ENCODE results near the gene TMEM184A. TPM values are rescaled to one million over a fixed set of nuclear protein-coding genes. Genes with fewer than 3 reads are reported as not detected.

Gene TMEM184A
- total and polyA plus RNA-seq, 10 of the 15 experiments (the other 5 are each of a cell fraction or from before 2014, with no cell fraction given): 0.04 to 0.15 TPM; not detected in 8

GRCh38 chr7:1539882-1540775, 15.9 kb downstream of the TMEM184A start:
- H3K27ac ChIP-seq (ENCODE audit: control insufficient read depth, insufficient read depth): no peak overlapping the region
- H3K79me2 ChIP-seq (ENCODE audit: control insufficient read depth, insufficient read depth, low read length): peaks cover 6% of the 10 kb centered on the region
- intact Hi-C loops (cut with micrococcal nuclease; ENCODE audit: unreplicated experiment): no loop called here
- H3K4me3 ChIP-seq: no peak overlapping the region
- ChIA-PET POLR2A (no interaction called here), RAD21 (ENCODE audit: unreplicated experiment) (no interaction called here), CTCF (no interaction called here), SMC1A (ENCODE audit: uncharacterized antibody, unreplicated experiment) (no interaction called here)
- 92% methylated on average over 45 of the region's 73 CpGs for WGBS (ENCODE audit: insufficient coverage, insufficient replicate concordance, low lambda C conversion rate, missing lambda C conversion rate)
- no peaks in the 10 kb centered on the region for H3K9me3 ChIP-seq (replicated peaks; ENCODE audit: control insufficient read depth, insufficient read depth, low read length)
- no peaks in the 10 kb centered on the region for H3K27me3 ChIP-seq (replicated peaks in 1 of 2; ENCODE audit: control insufficient read depth in 2 of 2, insufficient read depth in 2 of 2, low read length in 1 of 2)
- no peak overlapping the region for H3K4me2 ChIP-seq (ENCODE audit: control insufficient read depth, insufficient read depth)
- FAIRE-seq (no peak), ATAC-seq (no peak), DNase-seq (ENCODE audit: low read depth, low spot score) (no peak)
- no TSS peak for BruUV-seq (replicated peaks)
- no peak overlapping the region for H2AFZ ChIP-seq (ENCODE audit: control insufficient read depth, low read depth, low read length)
- H4K20me1 ChIP-seq (ENCODE audit: control insufficient read depth, insufficient read depth): no peaks in the 10 kb centered on the region
- H3K36me3 ChIP-seq (ENCODE audit: control insufficient read depth in 2 of 2, insufficient read depth in 2 of 2, low read length in 1 of 2): peaks cover 3 to 23% of the 10 kb centered on the region in 2 experiments; a peak in 3 of 4 replicates
- no peaks in the 10 kb centered on the region for H3K4me1 ChIP-seq (ENCODE audit: control insufficient read depth, insufficient read depth, low read length)
- H3K9ac ChIP-seq (ENCODE audit: control insufficient read depth, insufficient read depth, low read length): no peak overlapping the region
- in situ Hi-C loops (cut with MboI): no loop called here
- no peak for TF ChIP-seq JUNB (IDR thresholded peaks at IDR 0.05)
- TF ChIP-seq MAX (IDR thresholded peaks at IDR 0.05; ENCODE audit: low read depth, low read length): no peak
- no peak for TF ChIP-seq CEBPZ (IDR thresholded peaks at IDR 0.05; ENCODE audit: low read depth, low read length)
- TF ChIP-seq FOS (IDR thresholded peaks at IDR 0.05; ENCODE audit: borderline replicate concordance, extremely low read depth, insufficient read length): no peak
- TF ChIP-seq PBX3 (IDR thresholded peaks at IDR 0.05; ENCODE audit: insufficient replicate concordance, low read depth, low read length): no peak
- no peak for TF ChIP-seq STAT3 (IDR thresholded peaks at IDR 0.05; ENCODE audit: low read depth, low read length)
- TF ChIP-seq EED (IDR thresholded peaks at IDR 0.05; ENCODE audit: low read depth): no peak
- no peak for TF ChIP-seq PAX8 (IDR thresholded peaks at IDR 0.05)
- TF ChIP-seq IKZF2 (IDR thresholded peaks at IDR 0.05): no peak
- no peak for TF ChIP-seq MTA2 (IDR thresholded peaks at IDR 0.05; ENCODE audit: low read depth)
- no peak for TF ChIP-seq NFYA (IDR thresholded peaks at IDR 0.05; ENCODE audit: borderline replicate concordance, low read depth, low read length)
- no peak for TF ChIP-seq POLR2AphosphoS5 (IDR thresholded peaks at IDR 0.05; ENCODE audit: low read length)
- no peak for TF ChIP-seq BCL3 (IDR thresholded peaks at IDR 0.05; ENCODE audit: borderline replicate concordance, insufficient read depth, low read depth, low read length, poor library complexity, severe bottlenecking)
- no peak for TF ChIP-seq USF2 (IDR thresholded peaks at IDR 0.05; ENCODE audit: borderline replicate concordance, low read depth, low read length)
- TF ChIP-seq DPF2 (IDR thresholded peaks at IDR 0.05): no peak
- TF ChIP-seq TCF7 (IDR thresholded peaks at IDR 0.05; ENCODE audit: borderline replicate concordance): no peak

All from GM12878 (cell line).